ENCODE results near the gene ELL.

DNA sequence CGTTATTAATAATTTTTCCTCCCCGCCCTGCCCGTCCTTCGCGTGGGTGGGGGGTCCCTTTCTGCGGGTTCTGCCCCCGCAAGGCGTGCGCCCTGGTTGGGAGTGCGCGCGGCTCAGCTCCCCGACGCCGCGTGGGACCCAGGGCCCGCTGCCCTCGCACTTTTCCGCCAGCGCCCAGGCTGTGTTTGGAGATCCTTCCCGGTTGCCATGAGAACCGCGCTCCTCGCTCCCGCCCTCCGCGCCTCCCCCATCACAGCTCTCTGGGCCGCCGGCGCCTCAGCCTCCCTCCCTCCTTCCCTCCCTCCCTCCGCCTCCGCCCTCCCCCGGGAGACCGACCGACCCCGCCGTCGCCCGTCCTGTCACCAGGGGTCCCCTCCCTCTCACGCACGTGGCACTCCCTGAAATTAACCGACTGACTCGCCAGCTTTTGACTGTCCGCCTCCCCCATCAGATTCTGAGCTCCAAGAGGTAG lies 105.1 kb downstream of the ELL start:
- TF ChIP-seq, protein P1, sequence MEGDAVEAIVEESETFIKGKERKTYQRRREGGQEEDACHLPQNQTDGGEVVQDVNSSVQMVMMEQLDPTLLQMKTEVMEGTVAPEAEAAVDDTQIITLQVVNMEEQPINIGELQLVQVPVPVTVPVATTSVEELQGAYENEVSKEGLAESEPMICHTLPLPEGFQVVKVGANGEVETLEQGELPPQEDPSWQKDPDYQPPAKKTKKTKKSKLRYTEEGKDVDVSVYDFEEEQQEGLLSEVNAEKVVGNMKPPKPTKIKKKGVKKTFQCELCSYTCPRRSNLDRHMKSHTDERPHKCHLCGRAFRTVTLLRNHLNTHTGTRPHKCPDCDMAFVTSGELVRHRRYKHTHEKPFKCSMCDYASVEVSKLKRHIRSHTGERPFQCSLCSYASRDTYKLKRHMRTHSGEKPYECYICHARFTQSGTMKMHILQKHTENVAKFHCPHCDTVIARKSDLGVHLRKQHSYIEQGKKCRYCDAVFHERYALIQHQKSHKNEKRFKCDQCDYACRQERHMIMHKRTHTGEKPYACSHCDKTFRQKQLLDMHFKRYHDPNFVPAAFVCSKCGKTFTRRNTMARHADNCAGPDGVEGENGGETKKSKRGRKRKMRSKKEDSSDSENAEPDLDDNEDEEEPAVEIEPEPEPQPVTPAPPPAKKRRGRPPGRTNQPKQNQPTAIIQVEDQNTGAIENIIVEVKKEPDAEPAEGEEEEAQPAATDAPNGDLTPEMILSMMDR (IDR thresholded peaks at IDR 0.05; ENCODE audit: poor library complexity, severe bottlenecking): no peak
- no peak for TF ChIP-seq EZH2 (IDR thresholded peaks at IDR 0.05; ENCODE audit: borderline replicate concordance, insufficient read depth, low read length, poor library complexity, severe bottlenecking)
- TF ChIP-seq EP300 (conservative IDR thresholded peaks at IDR 0.05; ENCODE audit: poor library complexity, severe bottlenecking): peak; percentile 42
- TF ChIP-seq TAF1 (IDR thresholded peaks at IDR 0.05; ENCODE audit: low read depth): no peak
- peak; percentile 22 for TF ChIP-seq POLR2AphosphoS5 (IDR thresholded peaks at IDR 0.05)
